Activated CD4-positive, alpha-beta T cell treated with anti-CD3 and anti-CD28 coated beads for 36 hours (primary cell): Measurements from ENCODE around the gene MYO1E. TPM values are rescaled to one million over a fixed set of nuclear protein-coding genes. Genes with fewer than 3 reads are reported as not detected.
A peak's percentile ranks its signal among the peaks of the same experiment; 100 is the strongest.
"Not testable (repeated sequence)": the region's sequence is repeated elsewhere in the genome, so short reads cannot be mapped to it uniquely, and the experiment has no call there.

Experiments
- ATAC-seq: fragments of 200-7000 bp; cut with Tn5 transposase; one replicate; pipeline ENCODE4 v1.10.0; 2021; ENCODE audit warnings: mild to moderate bottlenecking, moderate library complexity
- CTCF ChIA-PET: fragments of 350-600 bp; sonication (Branson Sonifier 250); formaldehyde crosslinking; loops from one replicate; lab custom pipeline; 2021; ENCODE audit warnings: antibody characterized with exemption; lab: Charles Lee
- POLR2A ChIA-PET: fragments of 350-600 bp; sonication (Branson Sonifier 250); formaldehyde crosslinking; loops from one replicate; lab custom pipeline; 2021; ENCODE audit warnings: antibody characterized with exemption, inconsistent platforms; lab: Charles Lee
- DNase-seq: peaks from one replicate; pipeline ENCODE4 v3.0.0-alpha.2; 2020
- H3K27ac Mint-ChIP-seq: one replicate; pipeline ENCODE4 v1.8.0; 2021; ENCODE audit warnings: mixed read lengths
- H3K27me3 Mint-ChIP-seq: one replicate; pipeline ENCODE4 v1.8.0; 2021; ENCODE audit warnings: mixed read lengths
- H3K36me3 Mint-ChIP-seq: one replicate; pipeline ENCODE4 v1.8.0; 2021; ENCODE audit warnings: low read depth, mixed read lengths
- H3K4me1 Mint-ChIP-seq: one replicate; pipeline ENCODE4 v1.8.0; 2021; ENCODE audit warnings: mixed read lengths
- H3K4me3 Mint-ChIP-seq: one replicate; pipeline ENCODE4 v1.8.0; 2021; ENCODE audit warnings: mild to moderate bottlenecking, moderate library complexity, mixed read lengths
- H3K9me3 Mint-ChIP-seq: one replicate; pipeline ENCODE4 v1.8.0; 2021; ENCODE audit warnings: low read depth, mixed read lengths
- intact Hi-C, 2 experiments: fragments of 100-400 bp; cut with DNase I in 1 of 2; cut with micrococcal nuclease in 1 of 2; formaldehyde crosslinking; loops; one replicate each; pipeline versions ENCODE4 v1.14.2 to v1.15.1; 2022 to 2024; cut with DNase I, micrococcal nuclease
- total RNA-seq, 2 experiments: library from RNA; stranded (reverse); gene quantifications; one replicate each; pipeline ENCODE4 v1.2.3, GENCODE V29; 2021

MYO1E gene
- total RNA-seq, 2 experiments from 2014 or later = 8.0 to 12.6 TPM

DNA sequence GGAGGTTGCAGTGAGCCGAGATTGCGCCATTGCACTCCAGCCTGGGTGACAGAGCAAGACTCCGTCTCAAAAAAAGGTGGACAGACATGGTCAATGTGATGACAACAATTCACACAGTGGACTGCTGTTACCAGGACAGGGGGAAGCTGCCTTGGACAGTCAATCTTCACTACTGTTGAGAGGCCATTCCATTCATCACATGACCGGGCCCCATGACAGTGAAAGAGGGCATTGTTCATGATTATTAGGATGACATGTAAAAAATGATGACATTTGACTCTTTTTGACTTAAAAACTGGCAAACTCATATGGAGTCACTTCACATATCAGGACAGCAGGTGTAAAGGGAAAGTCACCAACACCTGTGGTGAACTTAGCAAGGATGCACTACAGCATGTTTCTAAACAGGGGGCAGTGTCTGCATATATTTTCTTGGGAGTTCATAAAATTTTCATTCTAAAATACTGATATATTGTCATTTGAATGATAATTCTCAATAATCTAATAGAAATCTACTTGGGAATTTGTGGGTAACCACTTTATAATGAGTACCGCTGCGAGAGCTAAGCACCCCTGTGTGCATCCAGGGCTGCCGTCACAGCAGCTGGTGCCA, 200.3 kb downstream of the MYO1E start:
- Mint-ChIP-seq H3K9me3 (peaks cover 2% of the 10 kb centered on the region), H3K27me3 (peaks cover 9% of the 10 kb centered on the region), H3K36me3 (no peaks in the 10 kb centered on the region), H3K27ac (no peak overlapping the region), H3K4me1 (peaks cover 11% of the 10 kb centered on the region), H3K4me3 (no peak overlapping the region)
- POLR2A ChIA-PET = interaction anchor here (0.6 kb wide), 1 partner anchor 625 kb away, joined by 3 read pairs; no protein-coding TSS in a partner anchor
- ATAC-seq = no peak
- no peak for DNase-seq
- CTCF ChIA-PET = interaction anchor here (0.5 to 1.3 kb wide), 5 partner anchors 10 to 916 kb away, joined by 3 to 4 read pairs (median 3); no protein-coding TSS in a partner anchor
- intact Hi-C loops = loop anchor here in 1 of 2 experiments (5.0 kb wide), 1 partner anchor 320 kb away; no protein-coding TSS in a partner anchor

DNA sequence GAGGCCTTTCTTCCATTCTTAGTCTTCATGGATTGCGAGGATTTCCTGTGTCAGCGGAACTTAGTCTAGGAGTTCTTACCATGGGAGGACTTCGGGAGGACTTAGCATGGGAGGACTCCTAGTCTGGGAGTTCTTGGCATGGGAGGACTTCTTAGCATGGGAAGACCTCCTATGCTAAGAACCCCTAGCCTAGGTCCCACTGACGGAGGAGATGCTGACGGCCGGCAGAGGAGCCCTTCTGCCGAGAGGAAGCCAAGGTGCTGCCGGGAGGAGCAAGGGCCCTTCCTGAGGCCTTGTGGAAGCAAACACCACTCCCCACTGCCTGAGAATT, 201.6 kb downstream of the MYO1E start:
- H3K4me1 Mint-ChIP-seq = peaks cover 9% of the 10 kb centered on the region
- DNase-seq (no peak), ATAC-seq (no peak)
- H3K36me3 Mint-ChIP-seq = no peaks in the 10 kb centered on the region
- H3K27ac Mint-ChIP-seq = no peak overlapping the region
- POLR2A ChIA-PET = no interaction called here
- peaks cover 6% of the 10 kb centered on the region for H3K27me3 Mint-ChIP-seq
- CTCF ChIA-PET = interaction anchor here (1.3 kb wide), 1 partner anchor 11 kb away, joined by 3 read pairs; no protein-coding TSS in a partner anchor
- H3K4me3 Mint-ChIP-seq = no peak overlapping the region
- intact Hi-C loops = loop anchor here in 1 of 2 experiments (5.0 kb wide), 1 partner anchor 321 kb away; no protein-coding TSS in a partner anchor
- peaks cover 2% of the 10 kb centered on the region for H3K9me3 Mint-ChIP-seq

DNA sequence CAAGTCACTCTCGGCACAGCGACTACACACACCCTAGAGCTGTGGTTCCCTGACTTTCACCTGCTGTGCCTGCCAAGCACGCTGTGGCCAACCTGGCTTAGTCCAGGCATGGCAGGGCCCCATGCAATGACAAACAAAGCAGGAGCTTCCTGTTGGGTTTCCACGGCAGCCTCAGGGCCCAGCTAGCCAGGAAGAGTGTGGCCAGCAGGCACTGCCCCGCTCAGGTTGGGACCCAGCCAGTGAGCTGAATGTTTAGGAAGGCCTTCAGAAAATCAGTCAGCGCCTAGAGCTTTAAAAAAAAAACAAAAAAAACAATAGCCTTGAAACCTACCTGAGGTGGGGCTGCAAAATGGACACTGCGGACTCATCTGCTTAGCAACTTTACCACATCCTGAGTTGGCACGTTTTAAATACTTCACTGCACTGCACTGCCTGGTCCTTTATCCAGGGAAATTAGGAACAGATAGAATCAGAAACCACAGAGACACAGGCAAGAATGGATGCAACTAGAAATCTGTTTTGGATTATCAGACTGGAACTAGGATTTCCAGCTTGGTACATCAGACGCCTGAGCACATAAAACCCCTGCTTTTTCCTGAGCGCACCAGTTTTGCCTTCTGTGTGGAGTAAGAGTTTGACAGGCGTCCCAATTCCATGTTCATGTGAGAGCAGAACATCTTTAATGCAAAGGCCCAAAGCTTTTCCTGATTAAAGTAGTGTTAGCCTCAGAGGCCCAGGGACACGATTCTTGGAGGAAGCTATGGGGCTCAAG, 202.2 kb downstream of the MYO1E start:
- ChIA-PET POLR2A (no interaction called here), CTCF (interaction anchor here (0.7 to 0.8 kb wide), 2 partner anchors 72 to 358 kb away, joined by 4 read pairs; no protein-coding TSS in a partner anchor)
- Mint-ChIP-seq H3K27ac (no peak overlapping the region), H3K9me3 (peaks cover 2% of the 10 kb centered on the region), H3K27me3 (peaks cover 4% of the 10 kb centered on the region), H3K36me3 (no peaks in the 10 kb centered on the region), H3K4me1 (peaks cover 9% of the 10 kb centered on the region), H3K4me3 (no peak overlapping the region)
- no peak for ATAC-seq
- DNase-seq = no peak
- intact Hi-C loops = loop anchor here in 1 of 2 experiments (5.0 kb wide), 1 partner anchor 322 kb away; no protein-coding TSS in a partner anchor

GRCh38 chr15:59169251-59169708, 203.4 kb downstream of the MYO1E start:
- peaks cover 5% of the 10 kb centered on the region for H3K4me1 Mint-ChIP-seq
- peak overlapping the region; percentile 30 for H3K27ac Mint-ChIP-seq
- peak; percentile 61 for ATAC-seq
- peaks cover 2% of the 10 kb centered on the region for H3K27me3 Mint-ChIP-seq
- intact Hi-C loops = no loop called here
- H3K4me3 Mint-ChIP-seq = no peak overlapping the region
- no peak for DNase-seq
- POLR2A ChIA-PET = no interaction called here
- peaks cover 2% of the 10 kb centered on the region for H3K9me3 Mint-ChIP-seq
- CTCF ChIA-PET = interaction anchor here (0.7 to 0.8 kb wide), 2 partner anchors 190 to 360 kb away, joined by 3 to 4 read pairs; no protein-coding TSS in a partner anchor
- H3K36me3 Mint-ChIP-seq = no peaks in the 10 kb centered on the region

DNA sequence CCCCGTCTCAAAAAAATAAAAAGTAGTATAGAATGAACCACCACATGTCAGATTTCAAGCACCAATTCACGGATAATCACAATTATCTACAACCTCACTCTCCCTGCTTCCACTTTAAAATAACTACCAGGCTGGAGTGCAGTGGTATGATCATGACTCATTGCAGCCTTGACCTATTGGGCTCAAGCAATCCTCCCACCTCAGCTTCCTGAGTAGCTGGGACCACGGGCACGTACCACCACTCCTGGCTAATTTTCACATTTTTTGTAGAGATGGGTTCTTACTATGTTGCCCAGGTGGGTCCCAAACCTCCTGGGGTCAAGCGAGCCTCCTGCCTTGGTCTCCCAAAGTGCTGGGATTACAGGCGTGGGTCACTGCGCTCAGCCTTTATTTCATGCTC, 204.1 kb downstream of the MYO1E start:
- ChIA-PET CTCF (interaction anchor here (0.8 kb wide), 1 partner anchor 214 kb away, joined by 3 read pairs; no protein-coding TSS in a partner anchor), POLR2A (no interaction called here)
- no peak for DNase-seq
- Mint-ChIP-seq H3K27me3 (no peaks in the 10 kb centered on the region), H3K4me3 (no peak overlapping the region), H3K27ac (no peak overlapping the region), H3K36me3 (no peaks in the 10 kb centered on the region), H3K9me3 (no peaks in the 10 kb centered on the region), H3K4me1 (peaks cover 5% of the 10 kb centered on the region)
- intact Hi-C loops = no loop called here
- ATAC-seq = no peak

DNA sequence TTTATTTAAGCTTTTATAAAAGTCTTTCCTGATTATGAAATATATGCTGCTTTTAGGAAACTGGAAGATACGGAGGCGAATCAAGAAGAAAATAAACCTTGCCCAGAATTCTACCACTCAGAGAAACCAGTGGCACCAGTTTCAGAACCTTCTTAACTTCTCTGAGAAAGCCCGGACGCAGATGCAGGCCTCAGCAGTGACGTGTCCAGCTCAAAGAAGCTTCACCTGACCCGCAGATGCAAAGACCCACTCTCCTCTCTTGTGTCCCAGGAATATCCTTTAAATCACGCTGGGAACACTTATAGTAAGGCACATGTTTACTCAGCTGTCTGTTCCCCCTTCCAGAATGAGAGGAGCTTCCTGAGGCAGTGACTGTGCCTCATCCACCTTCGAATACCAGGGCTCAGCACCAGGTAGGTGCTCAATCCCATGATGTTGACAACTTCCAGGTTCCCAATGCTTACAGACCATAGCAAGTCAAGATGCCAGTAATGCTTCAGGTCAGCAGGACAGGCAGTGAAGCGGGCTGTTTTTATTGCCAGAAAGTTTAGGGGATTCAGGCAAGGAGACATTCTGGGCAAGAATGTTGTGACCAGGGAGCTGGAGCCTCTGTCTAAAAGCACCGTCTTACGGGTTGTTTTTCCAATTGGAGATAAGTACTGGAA, 205.9 kb downstream of the MYO1E start:
- DNase-seq = no peak
- CTCF ChIA-PET = interaction anchor here (0.5 to 1.2 kb wide), 3 partner anchors 19 to 322 kb away, joined by 3 to 4 read pairs (median 3); no protein-coding TSS in a partner anchor
- POLR2A ChIA-PET = no interaction called here
- Mint-ChIP-seq H3K4me3 (no peak overlapping the region), H3K36me3 (no peaks in the 10 kb centered on the region), H3K27ac (no peak overlapping the region), H3K9me3 (no peaks in the 10 kb centered on the region), H3K27me3 (no peaks in the 10 kb centered on the region), H3K4me1 (peaks cover 5% of the 10 kb centered on the region)
- intact Hi-C loops = no loop called here
- ATAC-seq = no peak

DNA sequence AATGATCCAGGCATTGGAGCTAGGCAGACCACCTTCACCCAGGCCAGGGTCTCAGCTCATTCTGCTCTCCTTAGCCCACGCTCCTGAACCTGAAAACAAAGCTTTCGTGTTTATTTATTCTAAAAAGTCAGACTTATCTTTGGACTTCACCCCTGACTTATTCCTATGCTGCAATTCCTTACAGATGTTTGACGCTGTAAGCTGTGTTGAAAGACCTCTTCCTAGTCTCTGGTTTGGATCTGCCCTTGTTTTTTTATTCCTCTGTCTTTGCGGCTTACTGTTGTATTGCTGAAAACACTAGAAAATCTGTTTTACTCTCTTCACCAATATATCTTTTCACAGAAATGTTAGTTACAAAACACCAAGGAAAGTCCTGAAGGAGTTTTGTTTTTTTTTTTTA, 206.5 kb downstream of the MYO1E start:
- H3K27me3 Mint-ChIP-seq = no peaks in the 10 kb centered on the region
- CTCF ChIA-PET = interaction anchor here (0.5 to 1.2 kb wide), 3 partner anchors 20 to 357 kb away, joined by 3 read pairs; no protein-coding TSS in a partner anchor
- H3K4me3 Mint-ChIP-seq = no peak overlapping the region
- no peaks in the 10 kb centered on the region for H3K36me3 Mint-ChIP-seq
- H3K4me1 Mint-ChIP-seq = peaks cover 5% of the 10 kb centered on the region
- ATAC-seq = no peak
- no peak for DNase-seq
- intact Hi-C loops = no loop called here
- no peaks in the 10 kb centered on the region for H3K9me3 Mint-ChIP-seq
- no peak overlapping the region for H3K27ac Mint-ChIP-seq
- POLR2A ChIA-PET = no interaction called here

GRCh38 chr15:59165726-59166125, 206.9 kb downstream of the MYO1E start:
- ATAC-seq = no peak
- H3K27ac Mint-ChIP-seq = no peak overlapping the region
- H3K9me3 Mint-ChIP-seq = no peaks in the 10 kb centered on the region
- intact Hi-C loops = no loop called here
- ChIA-PET CTCF (interaction anchor here (0.9 to 2.0 kb wide), 5 partner anchors 8 to 358 kb away, joined by 3 to 6 read pairs (median 3); no protein-coding TSS in a partner anchor), POLR2A (no interaction called here)
- no peak for DNase-seq
- H3K27me3 Mint-ChIP-seq = no peaks in the 10 kb centered on the region
- H3K4me3 Mint-ChIP-seq = no peak overlapping the region
- H3K4me1 Mint-ChIP-seq = peaks cover 5% of the 10 kb centered on the region
- no peaks in the 10 kb centered on the region for H3K36me3 Mint-ChIP-seq

- ATAC-seq, H3K27ac Mint-ChIP-seq, intact Hi-C loops, H3K4me3 Mint-ChIP-seq, H3K36me3 Mint-ChIP-seq, POLR2A ChIA-PET, DNase-seq, H3K9me3 Mint-ChIP-seq, H3K4me1 Mint-ChIP-seq, H3K27me3 Mint-ChIP-seq: not testable (repeated sequence)
- CTCF ChIA-PET = interaction anchor here (0.6 to 1.8 kb wide), 6 partner anchors 24 to 371 kb away, joined by 3 read pairs; no protein-coding TSS in a partner anchor
Observed at GRCh38 chr15:59162080-59162479, 210.6 kb downstream of the MYO1E start.

DNA sequence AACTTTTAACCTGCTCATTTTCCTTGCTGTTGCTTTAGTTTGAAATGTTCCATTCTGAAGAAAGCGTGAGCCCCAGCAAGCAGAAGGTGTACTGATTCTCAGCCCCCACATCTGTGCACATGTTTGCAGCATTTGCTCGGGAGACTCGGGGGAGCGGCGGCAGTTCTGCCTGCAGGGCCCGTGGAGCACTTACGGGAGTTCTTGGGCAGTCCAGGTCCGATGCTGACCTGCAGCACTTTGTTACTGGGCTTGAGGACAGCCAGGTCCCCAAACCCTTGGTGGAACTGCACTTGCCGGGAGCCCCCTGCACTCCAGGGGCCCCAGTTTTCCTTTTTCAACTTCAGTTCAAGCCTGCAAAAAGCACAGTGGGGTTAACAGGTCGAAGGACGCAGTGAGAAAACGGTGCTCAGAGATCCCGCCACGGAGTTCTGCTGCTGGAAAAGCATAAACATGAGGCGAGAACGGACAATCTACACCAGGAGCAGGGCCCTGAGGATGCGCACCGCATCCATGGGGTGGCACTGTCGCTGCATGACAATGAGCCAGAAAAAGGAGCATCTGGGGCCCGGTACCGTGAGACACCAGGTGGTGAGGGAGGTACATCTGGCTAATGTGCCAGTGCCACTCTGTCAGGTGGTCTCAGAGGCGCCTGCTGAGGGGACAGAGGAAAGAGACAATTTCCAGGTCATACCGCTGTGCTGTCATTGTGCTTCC, 211.6 kb downstream of the MYO1E start:
- H3K27me3 Mint-ChIP-seq = no peaks in the 10 kb centered on the region

More for the DNA sequence above, 211.6 kb downstream of the MYO1E start:
- H3K36me3 Mint-ChIP-seq = no peaks in the 10 kb centered on the region
- intact Hi-C loops = loop anchor here in 1 of 2 experiments (1.0 kb wide), 1 partner anchor 332 kb away; no protein-coding TSS in a partner anchor
- ATAC-seq = peak; percentile 39
- no peaks in the 10 kb centered on the region for H3K4me1 Mint-ChIP-seq
- no peaks in the 10 kb centered on the region for H3K9me3 Mint-ChIP-seq
- no peak overlapping the region for H3K4me3 Mint-ChIP-seq
- DNase-seq = peak; percentile 55
- no peak overlapping the region for H3K27ac Mint-ChIP-seq
- ChIA-PET CTCF (interaction anchor here (0.7 to 1.3 kb wide), 4 partner anchors 59 to 372 kb away, joined by 3 read pairs; no protein-coding TSS in a partner anchor), POLR2A (no interaction called here)
